HUDEP-2 (cell line): ENCODE measurements around the gene ZBTB43.
"Not testable (repeated sequence)": the region's sequence is repeated elsewhere in the genome, so short reads cannot be mapped to it uniquely, and the experiment has no call there.

Experiments used
- DNase-seq, 76 experiments: peaks; one replicate each; lab custom pipeline; 2025; ENCODE audit not compliant: unreplicated experiment in 76 of 76; lab: John Stamatoyannopoulos, UW

Gene ZBTB43

DNA sequence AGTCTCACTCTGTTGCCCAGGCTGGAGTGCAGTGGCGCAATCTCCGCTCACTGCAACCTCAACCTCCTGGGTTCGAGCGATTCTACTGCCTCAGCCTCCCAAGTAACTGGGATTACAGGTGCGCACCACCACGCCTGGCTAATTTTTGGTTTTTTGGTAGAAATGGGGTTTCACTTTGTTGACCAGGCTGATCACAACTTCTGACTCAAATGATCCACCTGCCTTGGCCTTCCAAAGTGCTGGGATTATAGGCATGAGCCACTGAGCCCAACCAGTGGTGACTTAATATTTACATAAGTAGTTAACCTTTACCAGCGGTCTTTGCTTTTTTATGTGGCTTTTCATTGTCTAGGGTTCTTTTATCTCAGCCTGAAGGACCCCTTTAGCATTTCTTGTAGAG is 19.2 kb downstream of the ZBTB43 start:
- not testable (repeated sequence) for DNase-seq

GRCh38 chr9:126827227-126827626 is 22.4 kb downstream of the ZBTB43 start:
- DNase-seq = no peak

GRCh38 chr9:126829035-126829434 is 24.2 kb downstream of the ZBTB43 start:
- no peak for DNase-seq

GRCh38 chr9:126830827-126831226 is 26.0 kb downstream of the ZBTB43 start:
- DNase-seq = no peak

GRCh38 chr9:126832440-126832839 is 27.6 kb downstream of the ZBTB43 start:
- no peak for DNase-seq

DNA sequence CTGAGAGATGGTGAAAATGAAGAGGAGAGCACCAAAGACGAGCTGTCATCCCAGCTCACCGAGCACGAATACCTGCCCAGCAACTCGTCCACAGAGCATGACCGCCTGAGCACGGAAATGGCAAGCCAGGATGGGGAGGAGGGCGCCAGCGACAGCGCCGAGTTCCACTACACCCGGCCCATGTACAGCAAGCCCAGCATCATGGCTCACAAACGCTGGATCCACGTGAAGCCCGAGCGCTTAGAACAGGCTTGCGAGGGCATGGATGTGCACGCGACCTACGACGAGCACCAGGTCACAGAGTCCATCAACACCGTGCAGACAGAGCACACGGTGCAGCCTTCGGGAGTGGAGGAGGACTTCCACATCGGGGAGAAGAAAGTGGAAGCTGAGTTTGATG is 28.2 kb downstream of the ZBTB43 start:
- DNase-seq = no peak

GRCh38 chr9:126833710-126834345 is 29.0 kb downstream of the ZBTB43 start:
- DNase-seq = no peak

DNA sequence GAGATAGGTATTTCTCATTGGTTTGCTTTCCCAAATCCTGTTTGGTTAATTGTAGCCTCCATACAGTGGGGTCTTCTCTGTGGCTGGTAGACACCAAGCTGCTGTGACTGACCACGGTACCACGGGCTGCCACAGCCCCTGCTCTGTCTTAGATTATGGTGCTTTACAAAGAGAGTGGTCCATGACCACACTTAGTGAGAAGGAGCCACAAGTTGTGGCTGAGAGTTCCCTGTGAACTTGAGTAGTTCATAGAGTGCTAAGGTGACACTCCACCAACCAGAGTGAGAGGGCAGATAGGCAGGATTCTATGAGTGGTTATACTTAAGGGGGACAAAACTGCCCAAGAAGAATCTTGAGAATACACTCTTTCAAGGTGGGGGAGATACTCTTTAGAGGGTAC is 29.8 kb downstream of the ZBTB43 start:
- no peak for DNase-seq

DNA sequence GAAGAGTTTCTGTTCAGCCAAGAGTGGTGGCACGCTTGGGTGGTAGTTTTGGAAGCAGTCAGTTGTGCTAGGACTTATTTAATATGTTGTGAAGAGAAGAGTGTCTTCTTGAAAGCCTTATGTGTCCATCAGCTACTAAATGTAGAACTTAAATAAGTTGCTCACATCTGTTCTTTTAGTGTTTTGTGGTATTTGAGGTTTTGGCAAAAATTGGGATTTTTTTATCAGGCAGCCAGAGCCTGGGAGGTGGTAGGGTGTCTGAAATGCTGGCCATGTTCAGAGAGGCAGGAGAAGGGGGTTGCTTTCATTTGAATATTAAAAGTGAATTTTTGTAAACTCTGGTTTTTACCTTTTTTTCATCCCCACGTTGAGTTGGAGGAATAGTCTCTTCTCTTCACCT is 31.4 kb downstream of the ZBTB43 start:
- no peak for DNase-seq

GRCh38 chr9:126838055-126838811 is 33.4 kb downstream of the ZBTB43 start:
- DNase-seq = no peak

DNA sequence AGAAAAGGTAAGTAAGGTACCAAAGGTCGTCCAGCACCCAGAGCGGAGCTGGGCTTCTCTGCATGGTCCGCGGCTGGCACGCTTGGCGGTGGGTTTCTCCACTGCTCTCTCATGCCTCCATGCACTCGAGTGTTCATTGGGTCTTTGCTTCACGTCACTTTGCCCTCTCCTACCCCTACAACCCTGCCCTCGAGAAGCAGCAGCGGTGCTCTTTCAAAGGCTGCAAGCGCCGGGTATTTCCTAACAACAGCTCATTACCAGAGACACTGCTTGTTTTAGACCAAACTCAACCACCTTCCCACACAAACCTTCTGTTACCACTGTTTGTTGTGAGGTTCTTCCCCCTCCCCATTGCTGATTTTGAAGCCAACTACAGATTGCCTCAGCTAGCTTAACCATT is 34.1 kb downstream of the ZBTB43 start:
- DNase-seq = no peak

DNA sequence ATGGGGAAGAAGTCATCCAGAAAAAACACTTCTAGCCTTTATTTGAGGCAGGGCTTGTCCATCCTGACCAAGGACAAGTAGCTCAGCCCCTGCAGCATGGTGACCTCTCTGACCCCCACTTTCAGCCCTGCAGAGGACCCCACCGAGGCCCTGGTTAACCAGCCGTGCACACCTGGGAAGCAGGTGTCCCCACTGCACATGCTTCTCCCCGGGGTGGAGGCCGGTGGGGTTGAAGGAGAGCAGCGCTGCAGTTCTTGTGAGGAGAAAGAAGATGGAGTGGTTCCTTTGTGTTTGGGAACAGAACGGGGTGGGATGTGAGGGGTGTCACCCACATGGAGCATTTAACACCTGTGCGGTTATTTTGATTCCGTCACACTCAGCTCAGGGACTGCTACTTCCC is 34.5 kb downstream of the ZBTB43 start:
- no peak for DNase-seq

GRCh38 chr9:126842220-126842842 is 37.5 kb downstream of the ZBTB43 start:
- peak in 46 of 76 experiments; percentile 8 to 77 (median 36) for DNase-seq

GRCh38 chr9:126842977-126843799 is 38.3 kb downstream of the ZBTB43 start:
- no peak for DNase-seq

GRCh38 chr9:126844085-126844484 is 39.2 kb downstream of the ZBTB43 start:
- DNase-seq = peak in 3 of 76 experiments; percentile 9 to 19 (median 12)

DNA sequence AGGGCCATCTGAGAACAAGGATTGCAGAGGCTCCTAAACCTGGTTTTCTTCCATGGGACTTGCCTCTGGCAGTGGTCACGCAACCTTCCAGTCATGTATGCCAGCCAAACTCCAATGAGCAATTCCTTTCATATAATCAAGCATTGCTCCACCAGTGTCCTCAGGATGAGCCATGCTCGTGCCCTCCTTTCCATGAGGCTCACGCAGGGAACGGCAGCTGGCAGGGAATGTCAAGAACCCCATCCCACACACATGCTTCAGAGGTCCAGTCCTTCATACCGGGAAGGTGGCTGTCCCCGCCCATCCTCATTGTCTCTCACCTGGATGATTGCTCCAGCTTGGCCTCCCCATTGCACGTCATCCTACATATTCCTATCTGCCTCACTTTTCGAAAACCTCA is 42.2 kb downstream of the ZBTB43 start:
- no peak for DNase-seq

- DNase-seq = no peak
Measured at GRCh38 chr9:126849591-126850225, 44.9 kb downstream of the ZBTB43 start.

DNA sequence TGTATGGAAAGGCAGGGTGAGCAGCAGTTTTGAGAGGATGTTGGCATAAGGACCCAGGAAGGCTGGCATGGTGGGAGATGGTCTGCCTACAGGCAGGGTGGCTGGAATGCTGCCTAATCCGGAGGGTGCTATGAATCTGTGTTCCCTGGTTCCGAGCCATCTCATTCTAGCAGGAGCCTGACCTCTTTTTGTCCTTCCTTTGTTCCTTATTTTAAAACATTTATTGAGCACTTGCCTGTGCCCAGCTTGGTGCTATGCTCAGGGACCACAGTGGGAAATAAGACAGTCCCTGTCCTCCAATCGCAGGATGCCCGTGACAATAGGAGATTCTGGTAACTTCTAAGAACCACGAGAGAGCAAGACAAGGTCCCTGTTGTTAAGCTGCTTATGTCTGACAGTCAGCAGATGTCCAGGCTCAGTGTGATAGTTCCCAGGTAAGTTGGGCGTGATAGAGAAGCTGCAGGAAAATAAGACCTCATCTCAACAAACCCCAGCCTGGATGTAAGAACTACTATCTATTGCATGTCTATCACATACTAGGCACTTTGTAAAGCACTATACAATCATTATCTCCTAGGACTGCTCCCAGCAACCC is 46.5 kb downstream of the ZBTB43 start:
- no peak for DNase-seq

DNA sequence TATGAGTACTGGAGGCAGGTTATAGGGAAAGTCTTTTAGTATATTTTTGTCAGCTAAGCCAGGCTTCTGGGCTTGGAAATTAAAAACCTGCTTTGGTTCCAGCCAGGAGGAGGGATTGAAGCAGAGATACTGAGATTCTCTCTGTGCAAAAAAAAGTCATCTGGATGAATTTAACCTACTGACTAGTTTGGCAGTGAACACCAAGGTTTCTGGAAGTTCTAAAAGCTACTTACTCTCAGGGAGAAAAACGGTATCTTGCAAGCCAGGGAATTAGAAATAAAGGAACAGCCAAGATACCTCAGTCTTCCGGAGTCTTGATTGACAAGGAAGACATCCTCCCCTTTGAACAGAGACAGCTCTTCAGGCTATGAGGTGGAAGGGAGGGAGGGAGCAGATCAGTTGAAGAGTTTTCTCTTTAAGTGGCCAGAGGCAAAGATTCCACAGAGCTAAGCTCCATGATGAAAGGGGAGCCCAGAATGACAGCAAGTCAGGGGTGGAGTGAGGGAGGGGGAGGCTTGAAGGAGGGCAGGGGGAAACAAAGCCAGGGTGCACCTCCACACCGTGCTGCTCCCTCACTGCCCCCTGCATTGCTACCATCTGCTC is 47.3 kb downstream of the ZBTB43 start:
- DNase-seq = no peak

DNA sequence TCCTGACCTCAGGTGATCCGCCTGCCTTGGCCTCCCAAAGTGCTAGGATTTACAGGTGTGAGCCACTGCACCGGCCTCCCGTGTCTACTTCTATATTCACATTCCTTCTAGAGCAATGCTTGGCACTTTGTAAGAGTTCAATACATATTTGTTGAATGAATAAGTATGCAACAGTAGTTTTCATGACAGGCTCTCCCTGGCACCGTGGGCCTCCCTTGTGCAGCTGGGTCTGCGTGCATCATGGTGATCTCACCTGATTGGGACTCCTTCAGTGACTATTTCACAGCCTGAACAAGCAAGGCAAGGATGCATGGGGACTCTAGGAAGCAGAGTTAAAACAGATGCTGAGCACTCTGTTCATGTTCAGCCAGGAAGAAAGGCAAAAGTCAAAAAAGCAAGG is 48.8 kb downstream of the ZBTB43 start:
- DNase-seq = no peak
